Heart left ventricle (tissue), 13 donors: Measurements from ENCODE around the gene MYO19.

ENCODE experiments used
- CTCF ChIP-seq, 12 donors: fragments of 200-600 bp; sonication (generic) in 4 of 12; IDR thresholded peaks; one replicate each; pipeline versions ENCODE4 v1.5.0 to v1.8.0; 2018 to 2022; ENCODE audit warnings: antibody characterized with exemption in 12 of 12, mild to moderate bottlenecking in 5 of 12
- POLR2A ChIP-seq, 2 donors: fragments of 450-650 bp; IDR thresholded peaks; one replicate each; pipeline ENCODE4 v1.6.1; 2017; ENCODE audit warnings: antibody characterized with exemption in 2 of 2, mild to moderate bottlenecking in 2 of 2, moderate library complexity in 2 of 2
- donor health status: ischemic (EF 13 %, LVEDD 7.1; RV severe dilation, severe dysfunction).
- donor health status: DM: no; HTN: yes; CAD: no.
- donor health status: DM: no; HTN: no; CAD: no.
- donor health status: ischemic (EF 25% LVEDD 6.9; RV normal size, moderate dysfunction).
- donor health status: ischemic (EF 25% LVEDD 5.7; RV mildly dilated, moderate dysfunction).
- donor health status: ischemic (EF 35%, LVEDD 5.7; RV mildly dilated, moderate dysfunction).
- donor health status: nonischemic (EF 11% LVEDD 7.7; RV severe dilation, severe dysfunction).
- donor health status: DM: yes; HTN: yes; CAD: no.
- donor health status: PGD.
- donor health status: ischemic (EF 29% LVEDD 5.4; RV normal size, mild dysfunction).
- donor health status: nonischemic (EF 23%, LVEDD 6.1; RV moderate dilation, normal function).

- TF ChIP-seq CTCF (IDR thresholded peaks at IDR 0.05) (no peak), POLR2A (IDR thresholded peaks at IDR 0.05) (no peak)
These were observed 75.6 kb downstream of the MYO19 start for GRCh38 chr17:36459045-36459444.
